HG03342 (cell line): ENCODE results near the gene FAM222A.
"Not testable (repeated sequence)": the region's sequence is repeated elsewhere in the genome, so short reads cannot be mapped to it uniquely, and the experiment has no call there.

ENCODE experiments used
- ATAC-seq: cut with Tn5 transposase; IDR thresholded peaks from one replicate; pipeline ENCODE4 v1.9.1; 2021; ENCODE audit warnings: mild to moderate bottlenecking, moderate library complexity; ENCODE audit not compliant: unreplicated experiment

FAM222A gene

DNA sequence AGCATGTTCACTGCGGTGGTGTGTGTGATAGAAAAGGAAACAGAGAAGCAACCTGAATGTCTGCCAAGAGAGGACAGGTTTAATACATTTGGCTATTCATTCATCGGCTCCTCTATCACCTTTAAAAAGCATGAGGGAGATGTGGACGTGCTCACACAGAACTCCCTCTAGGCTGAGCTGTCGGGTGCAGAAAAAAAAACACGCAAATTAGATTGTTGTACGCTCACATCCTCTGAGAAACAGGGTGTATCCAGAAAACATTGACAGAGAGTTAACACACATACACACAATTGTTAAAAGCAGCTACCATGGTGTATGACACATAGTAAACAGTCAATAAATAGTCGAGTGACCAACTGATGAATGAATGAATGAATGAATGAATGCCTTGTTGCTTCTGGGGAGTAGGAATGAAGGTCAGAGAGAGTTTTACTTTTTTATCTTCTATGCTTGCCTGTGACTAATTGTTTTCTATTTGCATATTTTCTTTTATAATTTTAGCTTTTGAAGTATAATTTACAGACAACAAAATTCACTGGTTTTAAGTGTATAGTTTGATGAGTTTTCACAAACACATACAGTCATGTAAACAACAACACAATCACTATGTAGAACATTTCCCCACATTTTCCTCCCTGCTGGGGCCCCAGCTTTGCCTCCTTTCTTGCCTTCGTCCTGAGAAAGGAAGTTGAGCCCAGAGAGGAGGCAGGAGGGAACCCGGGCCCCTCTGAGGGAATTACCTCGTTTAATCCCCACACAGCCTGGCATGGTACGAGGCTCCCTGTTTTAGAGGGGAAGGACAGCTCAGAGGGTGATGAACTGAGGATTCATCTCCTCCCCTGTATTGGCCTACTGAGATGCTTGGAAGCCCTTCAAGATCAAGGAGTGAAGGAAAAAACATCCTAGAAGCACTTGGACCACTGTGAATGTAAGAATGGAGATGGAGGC, 19.7 kb upstream of the FAM222A start:
- ATAC-seq, result no peak

DNA sequence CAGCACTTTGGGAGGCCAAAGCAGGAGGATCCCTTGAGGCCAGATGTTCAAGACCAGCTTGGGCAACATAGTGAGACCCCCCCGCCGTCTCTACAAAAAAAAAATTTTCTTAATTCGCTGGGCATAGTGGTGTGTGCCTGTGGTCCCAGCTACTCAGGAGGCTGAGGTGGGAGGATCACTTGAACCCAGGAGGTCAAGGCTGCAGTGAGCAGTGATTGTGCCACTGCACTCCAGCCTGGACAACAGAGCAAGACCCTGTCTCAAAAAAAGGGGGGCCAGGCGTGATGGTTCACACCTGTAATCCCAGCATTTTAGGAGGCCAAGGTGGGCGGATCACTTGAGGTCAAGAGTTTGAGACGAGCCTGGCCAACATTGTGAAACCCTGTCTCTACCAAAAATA, 19.0 kb upstream of the FAM222A start:
- ATAC-seq, result not testable (repeated sequence)

DNA sequence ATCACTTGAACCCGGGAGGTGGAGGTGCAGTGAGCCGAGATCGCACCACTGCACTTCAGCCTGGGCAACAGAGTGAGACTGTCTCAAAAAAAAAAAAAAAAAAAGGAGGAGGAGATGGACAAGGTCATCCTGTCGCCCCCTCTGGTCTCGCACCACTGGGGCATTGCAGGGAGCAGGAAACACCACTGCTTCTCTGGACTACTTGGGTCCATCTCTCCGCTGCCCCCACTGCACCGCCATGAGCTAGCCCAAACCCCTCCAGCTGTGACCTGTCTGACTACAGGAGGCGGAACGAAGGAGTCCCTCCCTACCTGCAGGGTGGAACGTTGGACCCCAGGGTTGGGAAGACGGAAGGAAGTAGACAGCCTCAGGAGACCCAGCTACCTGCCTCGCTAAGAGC, 18.2 kb upstream of the FAM222A start:
- ATAC-seq, result no peak

DNA sequence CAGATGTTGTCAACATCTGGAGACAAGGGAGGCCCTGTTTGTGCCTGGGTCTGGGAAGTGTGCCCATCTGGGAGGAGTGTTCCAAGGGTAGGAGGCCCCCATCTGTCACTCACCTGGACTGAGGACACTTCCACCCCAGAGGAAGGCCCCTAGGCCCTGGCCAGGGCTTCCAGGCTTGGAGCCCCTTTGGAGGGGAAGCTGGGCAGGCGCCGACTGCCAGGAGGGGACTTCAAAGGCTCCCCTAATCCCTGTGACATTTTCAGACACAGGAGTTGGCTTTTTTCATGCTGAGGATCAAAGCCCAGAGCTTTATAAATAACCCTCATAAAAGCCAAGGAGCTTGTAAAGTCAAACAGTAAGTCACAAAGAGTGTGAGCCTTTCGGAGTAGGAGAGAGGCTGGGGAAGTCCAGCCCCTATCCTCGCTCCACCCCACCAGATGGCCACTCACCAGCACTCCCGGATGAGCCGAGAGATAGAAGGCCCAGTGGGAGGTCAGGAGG, 17.6 kb upstream of the FAM222A start:
- no peak for ATAC-seq

DNA sequence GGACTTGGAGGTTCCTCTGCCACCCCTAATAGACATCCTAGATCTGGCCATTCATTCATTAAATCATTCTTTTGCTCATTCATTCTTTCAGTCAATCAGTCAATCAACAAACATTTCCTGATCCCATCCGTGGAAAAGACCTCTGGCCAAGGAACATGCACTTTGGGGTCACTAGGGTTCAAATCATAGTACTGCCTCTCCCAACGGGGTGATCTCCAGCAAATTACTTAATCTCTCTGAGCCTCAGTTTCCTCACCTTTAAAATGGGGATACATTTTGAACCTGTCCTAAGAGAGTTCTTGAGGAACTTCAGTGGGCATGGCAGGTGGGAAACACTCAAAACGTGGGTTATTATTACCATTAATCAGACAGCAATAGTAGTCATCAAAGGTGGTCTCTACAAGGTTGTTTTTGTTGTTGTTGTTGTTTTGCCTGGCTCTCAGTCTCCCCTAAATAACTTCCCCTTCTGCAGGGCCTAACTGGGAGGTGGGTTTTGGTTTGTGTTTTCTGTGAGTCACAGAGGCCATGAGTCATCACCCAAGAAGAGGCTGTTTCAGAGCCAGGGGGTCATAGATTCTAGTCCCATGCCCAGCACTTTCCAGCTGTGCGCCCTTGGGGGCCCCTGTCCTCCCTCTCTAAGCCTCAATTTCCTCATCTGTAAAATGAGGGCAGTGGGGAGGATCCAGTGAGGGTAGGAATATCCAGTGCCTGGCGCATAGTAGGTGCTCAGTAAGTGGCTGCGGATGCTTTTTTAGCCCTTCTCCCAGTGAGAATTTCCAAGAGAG, 16.9 kb upstream of the FAM222A start:
- ATAC-seq, result no peak

DNA sequence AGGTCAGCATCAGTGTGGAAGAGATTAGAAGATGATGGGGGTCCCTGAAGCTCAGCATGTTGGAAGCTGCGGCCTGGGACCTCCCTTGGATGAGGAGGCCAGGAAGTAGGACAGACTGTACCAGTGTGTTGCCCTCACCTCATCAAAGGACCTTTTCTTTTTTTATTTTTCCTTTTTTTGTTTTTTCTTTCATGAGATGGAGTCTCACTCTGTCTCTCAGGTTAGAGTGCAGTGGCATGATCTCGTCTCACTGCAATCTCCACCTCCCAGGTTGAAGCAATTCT, 16.4 kb upstream of the FAM222A start:
- ATAC-seq, result no peak

DNA sequence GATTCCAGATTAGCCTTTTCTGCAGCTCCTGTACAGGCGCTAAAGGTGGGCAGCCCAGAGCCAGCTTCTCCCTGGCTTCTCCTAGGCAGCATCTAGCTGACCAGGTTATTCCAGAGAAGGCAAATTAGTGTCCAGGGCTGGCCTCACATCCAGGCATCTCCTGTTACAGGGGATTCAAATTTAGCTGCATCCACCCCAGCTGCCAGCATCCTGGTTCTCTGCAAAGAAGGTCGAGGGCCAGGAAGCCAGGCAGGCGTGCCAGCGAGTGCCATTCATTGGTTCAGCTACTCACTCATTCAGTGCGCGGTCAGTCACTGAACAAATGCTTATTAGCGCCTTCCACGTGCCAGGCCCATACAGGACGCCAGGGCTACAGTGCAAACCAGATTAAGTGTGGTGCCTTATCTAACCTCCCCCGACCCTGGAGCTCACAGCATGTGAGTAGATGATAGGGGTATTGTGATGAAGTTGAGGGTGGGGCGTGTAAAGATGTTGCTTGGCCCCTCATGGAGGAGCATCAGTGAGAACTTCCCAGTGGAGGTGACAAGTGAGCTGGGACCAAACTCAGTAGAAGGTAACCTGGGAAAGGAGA, 15.7 kb upstream of the FAM222A start:
- no peak for ATAC-seq

DNA sequence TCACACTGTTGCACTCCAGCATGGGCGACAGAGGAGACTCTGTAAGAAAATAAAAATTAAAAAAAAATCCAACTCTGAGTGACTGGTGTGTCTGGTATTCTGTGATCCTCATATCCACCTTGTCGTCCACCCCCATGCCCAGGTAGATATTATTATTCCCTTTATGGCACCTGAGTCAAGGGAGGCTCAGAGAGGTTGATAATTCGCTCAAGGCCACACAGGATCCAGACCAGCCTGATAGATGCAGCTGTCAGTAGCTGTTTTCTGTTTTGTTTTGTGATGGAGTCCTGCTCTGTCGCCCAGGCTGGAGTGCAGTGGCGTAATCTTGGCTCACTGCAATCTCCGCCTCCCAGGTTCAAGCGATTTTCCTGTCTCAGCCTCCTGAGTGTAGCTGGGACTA, 14.8 kb upstream of the FAM222A start:
- ATAC-seq, result no peak

DNA sequence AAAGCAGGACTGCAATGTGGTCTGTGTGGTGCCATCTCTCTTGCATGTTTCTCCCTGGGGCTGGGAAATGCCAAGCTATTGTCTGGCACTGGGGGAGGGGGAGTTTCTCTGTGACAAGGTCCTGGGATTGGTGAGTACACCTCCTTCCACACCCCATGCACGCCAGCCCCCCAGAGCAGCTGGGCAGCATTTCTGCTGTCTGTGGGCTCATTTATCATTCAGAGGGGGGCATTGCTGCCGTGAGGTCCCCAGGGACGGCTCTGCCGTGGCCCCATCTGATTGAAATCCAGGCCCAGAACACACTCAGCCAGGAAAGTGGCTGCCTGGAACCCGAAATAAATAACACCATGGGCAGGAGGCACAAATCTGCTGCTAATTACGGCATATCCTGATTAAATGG, 12.6 kb upstream of the FAM222A start:
- no peak for ATAC-seq

DNA sequence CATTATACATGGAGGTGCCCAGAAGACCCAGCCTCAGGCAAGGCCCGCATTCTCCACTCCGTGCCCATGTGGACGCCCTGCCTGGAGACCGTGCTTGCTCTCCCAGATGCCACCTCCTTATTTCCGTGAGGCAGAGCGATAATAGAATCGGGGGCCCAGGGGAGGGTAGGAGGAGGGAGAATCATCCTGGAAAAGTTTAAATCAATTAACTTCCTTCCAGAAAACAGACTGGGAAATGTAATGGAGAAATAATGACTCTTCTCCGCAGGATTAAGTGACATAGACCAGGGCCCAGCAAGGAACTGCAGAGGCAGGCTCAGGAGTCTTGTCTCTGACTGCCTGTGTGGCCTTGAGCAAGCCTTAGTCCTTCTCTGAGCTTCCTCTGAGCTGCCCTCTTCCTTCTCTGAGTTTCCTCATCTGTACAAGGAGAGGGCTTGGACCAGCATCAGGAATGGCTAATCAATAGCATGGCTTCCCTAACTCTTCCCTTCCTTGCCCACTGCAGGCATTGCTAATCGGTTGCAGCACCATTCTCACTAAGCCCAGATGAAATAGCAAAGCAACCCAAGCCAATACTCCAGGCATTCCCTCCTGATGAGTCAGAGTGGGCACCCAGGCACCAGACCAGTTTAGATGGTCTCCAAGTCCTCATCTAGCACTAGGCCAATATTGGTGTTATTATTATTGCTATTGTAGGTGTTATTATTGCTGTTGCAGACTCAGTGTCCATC, 11.3 kb upstream of the FAM222A start:
- ATAC-seq, result no peak

DNA sequence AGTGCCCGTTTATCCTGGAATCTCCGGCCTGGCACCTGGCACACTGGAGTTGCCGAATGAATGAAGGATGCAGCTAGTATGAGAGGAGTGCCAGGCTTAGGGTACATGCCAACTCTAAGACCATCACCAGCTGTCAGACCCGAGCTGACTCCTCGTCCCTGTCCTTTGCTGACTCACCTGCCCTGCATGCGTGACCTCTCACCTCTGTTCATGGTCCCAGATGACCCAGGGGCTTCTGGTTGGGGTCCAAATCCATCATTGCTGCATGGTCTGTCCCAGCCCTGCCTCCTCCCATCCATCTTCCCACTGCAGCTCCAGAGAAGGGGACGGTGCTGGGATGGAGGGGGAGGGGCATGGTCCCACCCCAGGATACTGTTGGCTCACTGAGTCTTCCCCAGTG, 9.9 kb upstream of the FAM222A start:
- no peak for ATAC-seq

DNA sequence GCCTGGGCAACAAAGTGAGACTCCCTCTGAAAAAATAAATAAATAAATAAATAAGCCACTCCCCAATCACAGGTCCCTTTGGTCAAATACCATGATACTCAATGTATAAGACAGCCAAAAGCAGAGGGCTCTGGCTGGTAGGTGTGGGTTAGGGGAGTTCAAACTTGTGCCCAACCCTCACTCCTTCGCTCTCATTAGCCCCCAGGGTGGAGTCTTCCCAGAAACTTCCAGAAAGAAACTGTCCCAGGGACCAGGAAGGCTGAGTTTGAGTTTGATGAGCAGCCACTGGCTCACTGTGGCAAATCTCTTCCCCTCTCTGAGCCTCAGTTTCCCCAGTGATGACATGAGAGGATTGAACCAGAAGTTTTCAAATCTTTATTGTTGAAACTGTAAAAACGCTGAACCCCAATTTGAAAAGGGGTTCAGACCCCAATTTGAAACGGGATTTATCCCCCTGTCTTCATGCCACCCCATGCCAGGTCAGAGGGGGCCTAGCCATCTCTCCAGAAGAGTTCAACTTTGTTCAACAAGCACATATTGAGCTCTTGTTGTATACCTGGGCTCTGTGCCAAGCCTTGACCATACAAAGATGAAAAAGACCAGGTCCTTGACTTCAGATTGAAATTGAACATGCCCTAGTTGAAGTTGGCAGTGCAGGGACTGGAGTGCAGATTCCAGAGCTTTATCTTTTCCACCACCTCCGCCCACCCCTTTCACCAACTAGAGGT, 9.1 kb upstream of the FAM222A start:
- ATAC-seq, result no peak

DNA sequence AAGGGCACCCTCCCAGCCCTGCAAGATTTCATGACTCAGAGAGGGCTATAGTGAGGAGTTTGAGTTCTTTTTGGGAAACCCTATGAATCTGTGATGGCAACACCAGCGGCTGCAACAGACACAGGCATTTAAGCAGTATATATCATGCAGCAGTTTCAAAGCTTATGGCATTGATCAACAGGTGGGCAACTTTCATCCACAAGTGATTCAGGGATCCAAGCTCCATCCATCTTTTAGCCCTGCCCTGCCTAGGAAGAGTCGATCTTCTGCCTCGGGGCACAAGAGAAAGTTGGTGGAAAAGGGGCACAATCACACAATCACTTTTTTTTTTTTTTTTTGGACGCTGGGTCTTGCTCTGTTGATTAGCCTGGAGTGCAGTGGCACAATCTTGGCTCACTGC, 8.3 kb upstream of the FAM222A start:
- no peak for ATAC-seq

DNA sequence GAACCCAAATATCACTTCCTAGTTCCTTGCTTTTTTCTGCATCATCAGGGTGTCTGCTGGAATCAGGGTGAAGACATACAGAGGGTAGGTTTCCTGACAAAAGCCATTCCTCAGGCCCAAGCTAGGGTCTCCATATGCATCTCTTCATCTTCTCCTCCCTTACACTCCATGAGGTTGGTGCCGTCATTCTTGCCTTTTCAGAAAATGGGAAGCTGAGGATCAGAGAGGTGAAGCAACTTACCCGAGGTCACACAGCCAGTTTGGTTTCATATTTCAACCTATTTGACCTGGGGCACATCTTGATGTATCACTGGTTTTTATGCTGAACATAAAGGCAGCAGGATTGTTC, 7.3 kb upstream of the FAM222A start:
- ATAC-seq, result no peak

DNA sequence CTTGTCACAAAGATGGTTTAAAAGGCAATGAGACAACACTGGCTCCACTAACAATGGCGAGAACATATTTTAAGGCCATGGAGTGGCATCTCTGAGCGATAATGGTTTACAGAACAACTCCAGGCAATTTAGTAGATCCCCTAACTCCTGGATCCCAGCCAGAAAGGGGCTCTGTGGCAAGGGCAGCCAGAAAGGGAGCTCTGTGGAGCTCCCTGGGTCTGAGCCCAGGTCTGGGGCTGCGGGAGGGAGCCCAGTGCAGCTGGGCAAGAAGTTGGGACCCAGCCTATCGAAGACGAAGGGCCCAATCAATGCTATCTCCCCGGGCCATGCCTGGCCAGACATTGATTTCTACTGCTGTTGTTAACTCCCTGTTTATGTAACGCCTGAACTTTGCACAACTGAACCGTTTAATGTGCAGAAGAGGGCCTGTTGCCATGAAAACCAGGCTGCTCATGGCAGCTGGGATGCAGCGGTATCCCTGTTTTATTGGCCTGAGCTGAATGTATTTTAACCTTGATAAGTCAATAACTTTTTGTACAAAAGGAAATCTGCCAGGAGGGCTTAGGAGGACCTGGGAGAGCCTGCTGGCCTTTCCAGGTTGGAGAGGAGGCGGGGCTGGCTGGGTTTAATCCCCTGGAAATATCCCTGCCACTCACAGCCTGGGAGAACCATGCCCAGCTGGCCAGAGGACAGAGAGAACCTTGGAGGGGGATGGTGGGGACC, 6.7 kb upstream of the FAM222A start:
- no peak for ATAC-seq

DNA sequence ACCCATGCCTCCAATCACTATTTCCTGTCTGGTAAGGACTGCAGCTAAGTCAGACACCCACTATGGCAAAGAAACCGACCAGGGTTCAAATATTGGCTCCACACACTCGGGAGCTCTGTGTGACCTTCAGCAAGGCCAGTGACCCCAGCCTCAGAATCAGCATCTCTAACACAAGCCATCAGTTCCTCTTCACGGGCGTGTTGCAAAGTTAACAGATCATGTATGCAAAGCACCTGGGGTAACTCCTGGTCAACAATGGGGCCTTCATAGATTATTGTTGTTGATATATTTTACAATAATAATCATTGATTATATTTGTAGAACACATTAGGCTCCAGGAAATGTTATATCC, 6.2 kb upstream of the FAM222A start:
- ATAC-seq, result no peak

DNA sequence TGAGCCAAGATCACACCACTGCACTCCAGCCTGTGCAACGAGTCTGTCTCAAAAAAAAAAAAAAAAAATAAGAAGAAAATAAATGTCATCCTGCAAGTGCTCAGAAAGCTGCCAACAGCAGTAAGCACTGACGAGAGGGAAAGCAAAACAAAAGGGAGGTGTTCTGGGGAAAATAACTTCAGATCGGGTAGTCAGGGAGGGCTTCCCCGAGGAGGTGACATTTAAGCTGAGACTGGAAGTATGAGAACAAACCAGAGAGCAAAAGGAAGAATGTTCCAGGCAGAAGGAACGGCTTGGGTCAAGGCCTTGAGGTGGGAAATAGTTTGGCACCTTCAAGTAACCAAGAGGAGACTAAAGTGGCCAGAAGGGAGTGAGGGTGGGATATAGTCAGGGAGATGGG, 4.7 kb upstream of the FAM222A start:
- ATAC-seq, result no peak

DNA sequence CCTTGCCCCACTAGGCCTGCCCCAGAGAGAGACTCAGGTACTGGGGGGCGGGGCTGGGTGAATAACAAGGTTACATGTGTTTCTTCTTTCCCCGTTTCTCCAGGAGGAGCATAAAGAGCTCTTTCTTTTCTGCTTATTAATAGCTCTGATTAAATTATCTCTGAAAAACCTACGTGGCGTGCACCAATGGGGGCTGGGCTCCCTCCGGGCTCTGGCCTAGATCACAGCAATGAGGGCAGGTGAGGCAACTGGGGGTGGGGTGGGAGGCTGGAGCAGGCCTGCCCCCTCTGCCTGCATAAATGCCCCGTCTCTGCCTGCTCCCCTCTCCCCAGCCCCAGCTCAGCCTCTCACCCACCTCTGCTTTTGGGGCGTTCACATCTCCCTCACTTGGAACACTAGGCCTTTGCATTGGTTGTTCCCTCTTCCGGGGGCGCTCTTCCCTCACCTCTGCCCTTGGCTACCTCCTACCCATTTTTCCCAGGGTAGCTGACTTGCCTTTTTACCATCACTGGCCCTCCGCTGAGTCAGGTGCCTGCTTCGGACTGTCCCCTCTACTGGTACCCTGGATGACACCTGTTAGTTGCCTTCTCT, 4.1 kb upstream of the FAM222A start:
- no peak for ATAC-seq

DNA sequence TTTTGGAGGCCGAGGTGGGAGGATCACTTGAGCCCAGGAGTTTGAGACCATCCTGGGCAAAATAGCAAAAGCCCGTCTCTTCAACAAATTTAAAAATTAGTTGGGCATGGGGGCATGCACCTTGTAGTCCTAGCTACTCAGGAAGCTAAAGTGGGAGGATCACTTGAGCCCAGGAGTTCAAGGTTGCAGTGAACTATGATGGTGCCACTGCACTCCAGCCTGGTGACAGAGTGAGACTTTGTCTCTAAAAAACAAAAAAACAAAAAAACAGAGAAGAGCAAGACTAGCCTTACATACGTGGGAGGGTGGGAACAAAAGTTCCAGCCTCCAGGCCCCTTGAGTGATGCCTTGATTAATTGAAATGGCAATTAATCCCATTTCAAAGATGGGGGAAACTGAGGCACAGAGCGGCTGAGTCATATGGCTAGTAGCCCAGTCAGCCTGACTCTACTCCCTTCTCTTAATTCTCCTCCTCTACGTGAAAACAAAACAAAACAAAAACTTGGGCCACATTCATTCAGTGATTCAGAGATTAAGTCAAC, 3.3 kb upstream of the FAM222A start:
- no peak for ATAC-seq
